Naive thymus-derived CD8-positive, alpha-beta T cell (primary cell): ENCODE data around the gene FSIP2. TPM values are rescaled to one million over a fixed set of nuclear protein-coding genes. Genes with fewer than 3 reads are reported as not detected.
A peak's percentile ranks its signal among the peaks of the same experiment; 100 is the strongest.
"Not testable (repeated sequence)": the region's sequence is repeated elsewhere in the genome, so short reads cannot be mapped to it uniquely, and the experiment has no call there.

Experiments
- ATAC-seq, 2 donors: fragments of 150-1000 bp; cut with Tn5 transposase in 1 of 2; sonication (Bioruptor Pico), chemical (Tn5 transposase) in 1 of 2; 1 replicate in 1 of 2; 2 replicates in 1 of 2; pipeline ENCODE4 v1.10.0; 2021; ENCODE audit warnings: mild to moderate bottlenecking in 2 of 2, moderate library complexity in 2 of 2
- POLR2A ChIA-PET: fragments of 350-600 bp; sonication (Branson Sonifier 250); formaldehyde crosslinking; loops from one replicate; lab custom pipeline; 2021; ENCODE audit warnings: antibody characterized with exemption; lab: Charles Lee
- DNase-seq, 10 donors: peaks; one replicate each; pipeline versions ENCODE4 v3.0.0 to v3.0.0-alpha.2; 2020 to 2022
- H3K27ac Mint-ChIP-seq, 10 donors: one replicate each; pipeline ENCODE4 v1.8.0; 2020 to 2022; ENCODE audit warnings: mild to moderate bottlenecking in 10 of 10, mixed read lengths in 10 of 10, moderate library complexity in 4 of 10, inconsistent platforms in 1 of 10
- H3K27me3 Mint-ChIP-seq, 5 donors: one replicate each; pipeline ENCODE4 v1.8.0; 2021 to 2022; ENCODE audit warnings: mixed read lengths in 5 of 5
- H3K36me3 Mint-ChIP-seq, 3 donors: one replicate each; pipeline ENCODE4 v1.8.0; 2020 to 2022; ENCODE audit warnings: mixed read lengths in 3 of 3, mild to moderate bottlenecking in 2 of 3, inconsistent platforms in 1 of 3
- H3K4me1 Mint-ChIP-seq, 4 donors: one replicate each; pipeline ENCODE4 v1.8.0; 2021 to 2022; ENCODE audit warnings: mixed read lengths in 4 of 4
- H3K4me3 Mint-ChIP-seq, 10 donors: one replicate each; pipeline ENCODE4 v1.8.0; 2020 to 2022; ENCODE audit warnings: mild to moderate bottlenecking in 10 of 10, mixed read lengths in 10 of 10, moderate library complexity in 6 of 10, inconsistent platforms in 1 of 10
- H3K9me3 Mint-ChIP-seq, 9 donors: one replicate each; pipeline ENCODE4 v1.8.0; 2020 to 2022; ENCODE audit warnings: mixed read lengths in 9 of 9, mild to moderate bottlenecking in 3 of 9, inconsistent platforms in 1 of 9, moderate library complexity in 1 of 9
- polyA plus RNA-seq, 3 donors: library from polyadenylated mRNA; unstranded; fragments of 300-500 nt; fragmentation: Illumina TruSeq; gene quantifications; one replicate each; pipeline ENCODE4 v1.2.3, GENCODE V29; 2021
- total RNA-seq, 8 experiments: library from RNA in 2 of 8; stranded (reverse) in 2 of 8; gene quantifications; one replicate each; pipeline ENCODE4 v1.2.3 and lab custom pipeline; 2021 to 2026

FSIP2 gene
- total and polyA plus RNA-seq, 5 experiments from 2014 or later, result 0.01 to 0.58 (median 0.36) TPM; not detected in 2

- Mint-ChIP-seq H3K27ac (peak overlapping the region in 1 of 10 donors; percentile 38), H3K9me3 (peaks cover 4 to 57% (median 24%) of the 10 kb centered on the region in 9 donors), H3K27me3 (no peaks in the 10 kb centered on the region), H3K4me3 (no peak overlapping the region), H3K36me3 (peaks cover 0 to 30% (median 22%) of the 10 kb centered on the region in 3 donors), H3K4me1 (no peaks in the 10 kb centered on the region)
- DNase-seq (no peak), ATAC-seq (no peak)
- POLR2A ChIA-PET, result no interaction called here
Measured at GRCh38 chr2:185821467-185821866, 82.9 kb downstream of the FSIP2 start.

GRCh38 chr2:185823773-185824172 is 85.2 kb downstream of the FSIP2 start:
- Mint-ChIP-seq H3K27ac (no peak overlapping the region), H3K9me3 (peaks cover 4 to 36% (median 13%) of the 10 kb centered on the region in 9 donors), H3K4me1 (peaks cover 0 to 2% (median 0%) of the 10 kb centered on the region in 4 donors), H3K27me3 (no peaks in the 10 kb centered on the region), H3K4me3 (no peak overlapping the region), H3K36me3 (peaks cover 0 to 13% (median 10%) of the 10 kb centered on the region in 3 donors)
- POLR2A ChIA-PET, result no interaction called here
- DNase-seq (no peak), ATAC-seq (no peak)

- Mint-ChIP-seq H3K9me3 (peaks cover 0 to 25% (median 9%) of the 10 kb centered on the region in 9 donors), H3K4me3 (no peak overlapping the region), H3K36me3 (peaks cover 0 to 6% (median 4%) of the 10 kb centered on the region in 3 donors), H3K27ac (no peak overlapping the region), H3K27me3 (no peaks in the 10 kb centered on the region), H3K4me1 (peaks cover 0 to 2% (median 0%) of the 10 kb centered on the region in 4 donors)
- ATAC-seq, result no peak
- POLR2A ChIA-PET, result no interaction called here
- DNase-seq, result no peak
Measured at GRCh38 chr2:185825557-185825956, 87.0 kb downstream of the FSIP2 start.

GRCh38 chr2:185828326-185828725 is 89.7 kb downstream of the FSIP2 start:
- Mint-ChIP-seq H3K9me3 (peaks cover 0 to 27% (median 6%) of the 10 kb centered on the region in 9 donors), H3K27me3 (no peaks in the 10 kb centered on the region), H3K36me3 (peaks cover 0 to 11% (median 6%) of the 10 kb centered on the region in 3 donors), H3K4me1 (peaks cover 0 to 2% (median 0%) of the 10 kb centered on the region in 4 donors), H3K4me3 (no peak overlapping the region), H3K27ac (no peak overlapping the region)
- POLR2A ChIA-PET, result no interaction called here
- ATAC-seq, result no peak
- DNase-seq, result no peak

- H3K27me3 Mint-ChIP-seq, result no peaks in the 10 kb centered on the region
- ATAC-seq (no peak), DNase-seq (no peak)
- H3K9me3 Mint-ChIP-seq, result peaks cover 0 to 38% (median 27%) of the 10 kb centered on the region in 9 donors
- H3K4me1 Mint-ChIP-seq, result no peaks in the 10 kb centered on the region
- no peak overlapping the region for H3K4me3 Mint-ChIP-seq
- H3K27ac Mint-ChIP-seq, result no peak overlapping the region
- POLR2A ChIA-PET, result no interaction called here
- peaks cover 0 to 33% (median 30%) of the 10 kb centered on the region in 3 donors for H3K36me3 Mint-ChIP-seq
Measured at GRCh38 chr2:185833864-185834263, 95.3 kb downstream of the FSIP2 start.

GRCh38 chr2:185835974-185836373 is 97.4 kb downstream of the FSIP2 start:
- peaks cover 0 to 53% (median 28%) of the 10 kb centered on the region in 9 donors for H3K9me3 Mint-ChIP-seq
- DNase-seq (no peak), ATAC-seq (no peak)
- no peaks in the 10 kb centered on the region for H3K27me3 Mint-ChIP-seq
- peaks cover 0 to 40% (median 37%) of the 10 kb centered on the region in 3 donors for H3K36me3 Mint-ChIP-seq
- no peaks in the 10 kb centered on the region for H3K4me1 Mint-ChIP-seq
- H3K4me3 Mint-ChIP-seq, result no peak overlapping the region
- H3K27ac Mint-ChIP-seq, result no peak overlapping the region
- POLR2A ChIA-PET, result no interaction called here

GRCh38 chr2:185854885-185855284 is 116.3 kb downstream of the FSIP2 start:
- no peak for ATAC-seq
- Mint-ChIP-seq H3K4me1 (no peaks in the 10 kb centered on the region), H3K9me3 (peaks cover 15 to 42% (median 26%) of the 10 kb centered on the region in 9 donors), H3K27me3 (no peaks in the 10 kb centered on the region), H3K27ac (no peak overlapping the region), H3K4me3 (no peak overlapping the region), H3K36me3 (peaks cover 10 to 47% (median 39%) of the 10 kb centered on the region in 3 donors)
- DNase-seq, result no peak
- POLR2A ChIA-PET, result no interaction called here

GRCh38 chr2:185857691-185858090 is 119.1 kb downstream of the FSIP2 start:
- POLR2A ChIA-PET, result no interaction called here
- H3K9me3 Mint-ChIP-seq, result peaks cover 7 to 26% (median 17%) of the 10 kb centered on the region in 9 donors
- ATAC-seq, result no peak
- DNase-seq, result no peak
- H3K27me3 Mint-ChIP-seq, result no peaks in the 10 kb centered on the region
- H3K4me1 Mint-ChIP-seq, result no peaks in the 10 kb centered on the region
- no peak overlapping the region for H3K27ac Mint-ChIP-seq
- no peak overlapping the region for H3K4me3 Mint-ChIP-seq
- peaks cover 5 to 26% (median 22%) of the 10 kb centered on the region in 3 donors for H3K36me3 Mint-ChIP-seq

- Mint-ChIP-seq H3K27me3 (no peaks in the 10 kb centered on the region), H3K9me3 (peaks cover 0 to 28% (median 17%) of the 10 kb centered on the region in 9 donors), H3K36me3 (peaks cover 3 to 23% (median 22%) of the 10 kb centered on the region in 3 donors), H3K4me1 (peaks cover 0 to 3% (median 0%) of the 10 kb centered on the region in 4 donors), H3K27ac (no peak overlapping the region), H3K4me3 (no peak overlapping the region)
- DNase-seq (no peak), ATAC-seq (no peak)
- POLR2A ChIA-PET, result no interaction called here
Measured at GRCh38 chr2:185859506-185859905, 120.9 kb downstream of the FSIP2 start.

- Mint-ChIP-seq H3K36me3 (peaks cover 3 to 18% (median 14%) of the 10 kb centered on the region in 3 donors), H3K27ac (no peak overlapping the region), H3K4me3 (no peak overlapping the region), H3K27me3 (no peaks in the 10 kb centered on the region), H3K4me1 (peaks cover 0 to 3% (median 0%) of the 10 kb centered on the region in 4 donors), H3K9me3 (peaks cover 0 to 28% (median 11%) of the 10 kb centered on the region in 9 donors)
- POLR2A ChIA-PET, result no interaction called here
- DNase-seq (no peak), ATAC-seq (no peak)
Measured at GRCh38 chr2:185860321-185860720, 121.7 kb downstream of the FSIP2 start.

- H3K4me3 Mint-ChIP-seq, result no peak overlapping the region
Measured at GRCh38 chr2:185862657-185863398, 124.2 kb downstream of the FSIP2 start.

GRCh38 chr2:185864468-185865260 is 126.1 kb downstream of the FSIP2 start:
- H3K27me3 Mint-ChIP-seq, H3K4me1 Mint-ChIP-seq, H3K36me3 Mint-ChIP-seq, DNase-seq, H3K4me3 Mint-ChIP-seq, ATAC-seq, POLR2A ChIA-PET: not testable (repeated sequence)
- H3K9me3 Mint-ChIP-seq, result peaks cover 0 to 17% (median 9%) of the 10 kb centered on the region in 9 donors
- peak overlapping the region in 1 of 10 donors; percentile 52 for H3K27ac Mint-ChIP-seq

More at GRCh38 chr2:185862657-185863398, 124.2 kb downstream of the FSIP2 start:
- DNase-seq, result no peak
- no peak for ATAC-seq
- POLR2A ChIA-PET, result no interaction called here
- Mint-ChIP-seq H3K27me3 (no peaks in the 10 kb centered on the region), H3K36me3 (peaks cover 5 to 12% (median 5%) of the 10 kb centered on the region in 3 donors), H3K27ac (no peak overlapping the region), H3K9me3 (peaks cover 0 to 28% (median 7%) of the 10 kb centered on the region in 9 donors), H3K4me1 (peaks cover 0 to 3% (median 0%) of the 10 kb centered on the region in 4 donors)
